LNCAP (cell line): ENCODE results near the gene KIDINS220.

Experiments
- CTCF ChIP-seq: fragments of 450-650 bp; IDR thresholded peaks from 2 replicates; pipeline ENCODE4 v1.5.1; 2017; ENCODE audit warnings: mild to moderate bottlenecking

The KIDINS220 gene

GRCh38 chr2:8877332-8877731 lies 39.9 kb upstream of the KIDINS220 start:
- no peak for TF ChIP-seq CTCF

GRCh38 chr2:8876628-8877027 lies 39.2 kb upstream of the KIDINS220 start:
- no peak for TF ChIP-seq CTCF

GRCh38 chr2:8872821-8873432 lies 35.5 kb upstream of the KIDINS220 start:
- peak; percentile 56 for TF ChIP-seq CTCF

DNA sequence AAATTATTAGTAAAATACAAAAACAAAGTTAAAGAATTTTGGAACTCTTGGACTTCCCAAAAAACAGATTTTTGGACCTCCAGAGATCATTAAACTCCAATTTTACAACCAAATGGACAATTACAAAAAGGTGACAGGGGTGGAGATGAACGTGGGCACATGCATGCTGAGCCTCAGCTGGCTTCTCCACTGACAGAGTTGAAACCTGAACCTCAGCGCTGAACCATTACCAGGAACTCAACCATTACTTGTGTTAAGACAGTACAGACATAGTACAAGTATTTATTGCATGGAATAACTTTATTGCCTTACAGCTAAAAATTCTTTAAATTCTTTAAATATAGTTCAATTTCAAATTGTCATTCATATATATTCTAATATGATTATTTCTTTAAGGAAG lies 33.0 kb upstream of the KIDINS220 start:
- TF ChIP-seq CTCF, result no peak

- TF ChIP-seq CTCF, result no peak
Observed at GRCh38 chr2:8867363-8867762, 29.9 kb upstream of the KIDINS220 start.

- no peak for TF ChIP-seq CTCF
Observed at GRCh38 chr2:8863331-8863953, 26.0 kb upstream of the KIDINS220 start.

- no peak for TF ChIP-seq CTCF
Observed at GRCh38 chr2:8862230-8862629, 24.8 kb upstream of the KIDINS220 start.
